Uterus (tissue), 2 donors: ENCODE results near the gene SZT2.

Experiments used
- CTCF ChIP-seq, 4 experiments: fragments of 200-600 bp in 2 of 4; fragments of 450-650 bp in 2 of 4; sonication (generic) in 2 of 4; IDR thresholded peaks; one replicate each; pipeline ENCODE4 v1.5.1; 2016 to 2019; ENCODE audit warnings: antibody characterized with exemption in 4 of 4, mild to moderate bottlenecking in 2 of 4, moderate library complexity in 1 of 4
- POLR2A ChIP-seq, 2 donors: fragments of 450-650 bp; IDR thresholded peaks; one replicate each; pipeline ENCODE4 v1.6.1; 2016; ENCODE audit warnings: antibody characterized with exemption in 2 of 2, mild to moderate bottlenecking in 1 of 2, moderate library complexity in 1 of 2

GRCh38 chr1:43396059-43396458 is 6.4 kb downstream of the SZT2 start:
- TF ChIP-seq CTCF (IDR thresholded peaks at IDR 0.05) = no peak
- no peak for TF ChIP-seq POLR2A (IDR thresholded peaks at IDR 0.05)
